Liver (tissue), 9 donors: Measurements from ENCODE around the gene KRTAP1-3. TPM values are rescaled to one million over a fixed set of nuclear protein-coding genes. Genes with fewer than 3 reads are reported as not detected.

Experiments
- DNase-seq: peaks from one replicate; pipeline ENCODE4 v3.0.0-alpha.2; 2017; ENCODE audit warnings: low spot score
- H3K27ac ChIP-seq, 2 donors: one replicate each; pipeline ENCODE4 v1.7.0; 2013; ENCODE audit warnings: inconsistent platforms in 2 of 2, low read length in 2 of 2, control low read depth in 1 of 2, low read depth in 1 of 2, mild to moderate bottlenecking in 1 of 2
- H3K27me3 ChIP-seq, 4 donors: one replicate each; pipeline versions ENCODE4 v1.6.1 to v1.7.0; 2013; ENCODE audit warnings: low read length in 3 of 4, inconsistent platforms in 1 of 4, mild to moderate bottlenecking in 1 of 4, moderate library complexity in 1 of 4; ENCODE audit not compliant: control insufficient read depth in 4 of 4, insufficient read depth in 4 of 4
- H3K36me3 ChIP-seq, 4 donors: one replicate each; pipeline versions ENCODE4 v1.6.1 to v1.7.0; 2013; ENCODE audit warnings: low read length in 3 of 4, mild to moderate bottlenecking in 3 of 4, low read depth in 1 of 4, moderate library complexity in 1 of 4; ENCODE audit not compliant: control insufficient read depth in 4 of 4, insufficient read depth in 3 of 4
- H3K4me1 ChIP-seq, 4 donors: one replicate each; pipeline versions ENCODE4 v1.6.1 to v1.7.0; 2013; ENCODE audit warnings: low read length in 3 of 4, mild to moderate bottlenecking in 3 of 4, moderate library complexity in 1 of 4; ENCODE audit not compliant: control insufficient read depth in 4 of 4, insufficient read depth in 4 of 4
- H3K4me3 ChIP-seq, 3 donors: one replicate each; pipeline versions ENCODE4 v1.6.1 to v1.7.0; 2013; ENCODE audit warnings: low read length in 3 of 3, control low read depth in 1 of 3, low read depth in 1 of 3, mild to moderate bottlenecking in 1 of 3
- H3K9ac ChIP-seq, 2 donors: one replicate each; pipeline ENCODE4 v1.7.0; 2013; ENCODE audit warnings: low read length in 2 of 2, mild to moderate bottlenecking in 2 of 2, moderate library complexity in 2 of 2, control low read depth in 1 of 2, low read depth in 1 of 2
- H3K9me3 ChIP-seq, 4 donors: one replicate each; pipeline versions ENCODE4 v1.6.1 to v1.7.0; 2013; ENCODE audit warnings: low read length in 3 of 4; ENCODE audit not compliant: control insufficient read depth in 4 of 4
- EGR1 ChIP-seq, 2 donors: IDR thresholded peaks; 2 replicates each; pipeline ENCODE4 v1.6.1; 2016 to 2018; ENCODE audit warnings: antibody characterized with exemption in 2 of 2, low read depth in 2 of 2
- FOXA1 ChIP-seq: IDR thresholded peaks from 2 replicates; pipeline ENCODE4 v1.6.1; 2016; ENCODE audit warnings: antibody characterized with exemption
- FOXA2 ChIP-seq: IDR thresholded peaks from 2 replicates; pipeline ENCODE4 v1.6.1; 2016; ENCODE audit warnings: antibody characterized with exemption
- GABPA ChIP-seq, 2 donors: IDR thresholded peaks in 1 of 2; conservative IDR thresholded peaks in 1 of 2; 2 replicates each; pipeline ENCODE4 v1.6.1; 2016; ENCODE audit warnings: antibody characterized with exemption in 2 of 2, mild to moderate bottlenecking in 1 of 2, moderate library complexity in 1 of 2
- HNF4A ChIP-seq, 2 donors: conservative IDR thresholded peaks; 2 replicates each; pipeline ENCODE4 v1.6.1; 2016; ENCODE audit warnings: antibody characterized with exemption in 2 of 2, mild to moderate bottlenecking in 2 of 2
- HNF4G ChIP-seq: IDR thresholded peaks from 2 replicates; pipeline ENCODE4 v1.6.1; 2016; ENCODE audit warnings: antibody characterized with exemption
- JUND ChIP-seq, 2 donors: IDR thresholded peaks; 2 replicates each; pipeline ENCODE4 v1.6.1; 2016; ENCODE audit warnings: antibody characterized with exemption in 2 of 2
- NR2F2 ChIP-seq: IDR thresholded peaks from 2 replicates; pipeline ENCODE4 v1.6.1; 2016; ENCODE audit warnings: antibody characterized with exemption
- RAD21 ChIP-seq, 2 donors: IDR thresholded peaks; 2 replicates each; pipeline ENCODE4 v1.6.1; 2016; ENCODE audit warnings: antibody characterized with exemption in 2 of 2, mild to moderate bottlenecking in 2 of 2
- RXRA ChIP-seq, 2 donors: IDR thresholded peaks; 2 replicates each; pipeline ENCODE4 v1.6.1; 2017 to 2018; ENCODE audit warnings: antibody characterized with exemption in 2 of 2, mild to moderate bottlenecking in 1 of 2
- SP1 ChIP-seq: IDR thresholded peaks from 2 replicates; pipeline ENCODE4 v1.6.1; 2018; ENCODE audit warnings: antibody characterized with exemption, mild to moderate bottlenecking
- TAF1 ChIP-seq: conservative IDR thresholded peaks from 2 replicates; pipeline ENCODE4 v1.6.1; 2016; ENCODE audit warnings: antibody characterized with exemption, mild to moderate bottlenecking
- YY1 ChIP-seq: IDR thresholded peaks from 2 replicates; pipeline ENCODE4 v1.6.1; 2016; ENCODE audit warnings: antibody characterized with exemption, mild to moderate bottlenecking
- WGBS: extraction: QIAGEN DNeasy Blood & Tissue Kit; methylation state at CpG from one replicate; pipeline ENCODE4 v1.1.7; 2013; 5-methylcytosine and 5-hydroxymethylcytosine counted together
- polyA plus RNA-seq, 2 donors: library from polyadenylated mRNA; stranded (reverse) in 1 of 2; unstranded in 1 of 2; fragments of 200-250 nt in 1 of 2; fragments of >200 nt in 1 of 2; fragmentation: Nextera tagmentation in 1 of 2; extraction: Ambion mirVana in 1 of 2; gene quantifications; one replicate each; pipeline versions ENCODE4 v1.2.1 to v1.2.3, GENCODE V29; 2013 to 2015
- total RNA-seq, 2 donors: library from RNA; depleted of rRNA; stranded (reverse); fragments of >200 nt; gene quantifications; one replicate each; pipeline ENCODE4 v1.2.3, GENCODE V29; 2014
- TF ChIP-seq, protein P1 (sequence below): IDR thresholded peaks from 2 replicates; pipeline ENCODE4 v1.6.1; 2016; ENCODE audit warnings: antibody characterized with exemption
- TF ChIP-seq, protein P2 (sequence below): fragments of 150-350 bp; IDR thresholded peaks from 2 replicates; pipeline ENCODE4 v1.5.1; 2017; ENCODE audit warnings: improper control_type of control experiment, low read depth, low read length; ENCODE audit not compliant: missing input control
- TF ChIP-seq, protein P3 (sequence below): IDR thresholded peaks from 2 replicates; pipeline ENCODE4 v1.6.1; 2016; ENCODE audit warnings: antibody characterized with exemption
- TF ChIP-seq, protein P4 (sequence below): IDR thresholded peaks from 2 replicates; pipeline ENCODE4 v1.6.1; 2016; ENCODE audit warnings: antibody characterized with exemption, mild to moderate bottlenecking
- TF ChIP-seq, protein P5 (sequence below): IDR thresholded peaks from 2 replicates; pipeline ENCODE4 v1.6.1; 2016; ENCODE audit warnings: antibody characterized with exemption
- donor health status: healthy.
- donor health status: healthy.
- donor health status: healthy.
- donor health status: healthy.
- donor health status: healthy.

The KRTAP1-3 gene
- total and polyA plus RNA-seq, 4 donors = not detected

DNA sequence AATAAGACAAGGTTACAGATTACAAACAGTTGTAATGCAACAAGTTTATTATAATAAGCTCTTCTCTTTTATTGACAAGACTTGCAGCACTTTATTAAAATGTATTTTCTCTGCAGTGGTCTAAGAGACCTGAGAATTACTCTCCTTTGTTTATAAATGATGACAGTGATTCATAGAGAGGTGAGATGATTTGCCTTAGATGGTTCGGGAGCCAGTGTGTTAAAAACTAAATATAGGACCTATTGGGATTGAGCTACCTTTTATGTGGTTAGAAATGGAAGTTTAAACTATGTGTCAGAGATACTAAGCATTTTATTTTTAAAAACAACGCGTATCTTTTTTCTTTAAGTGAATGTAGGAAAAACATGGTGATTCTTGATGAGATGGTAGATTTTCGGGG lies 37.8 kb downstream of the KRTAP1-3 start (continued):
- TF ChIP-seq, protein P1, sequence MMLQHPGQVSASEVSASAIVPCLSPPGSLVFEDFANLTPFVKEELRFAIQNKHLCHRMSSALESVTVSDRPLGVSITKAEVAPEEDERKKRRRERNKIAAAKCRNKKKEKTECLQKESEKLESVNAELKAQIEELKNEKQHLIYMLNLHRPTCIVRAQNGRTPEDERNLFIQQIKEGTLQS = no peak
- TF ChIP-seq, protein P2, sequence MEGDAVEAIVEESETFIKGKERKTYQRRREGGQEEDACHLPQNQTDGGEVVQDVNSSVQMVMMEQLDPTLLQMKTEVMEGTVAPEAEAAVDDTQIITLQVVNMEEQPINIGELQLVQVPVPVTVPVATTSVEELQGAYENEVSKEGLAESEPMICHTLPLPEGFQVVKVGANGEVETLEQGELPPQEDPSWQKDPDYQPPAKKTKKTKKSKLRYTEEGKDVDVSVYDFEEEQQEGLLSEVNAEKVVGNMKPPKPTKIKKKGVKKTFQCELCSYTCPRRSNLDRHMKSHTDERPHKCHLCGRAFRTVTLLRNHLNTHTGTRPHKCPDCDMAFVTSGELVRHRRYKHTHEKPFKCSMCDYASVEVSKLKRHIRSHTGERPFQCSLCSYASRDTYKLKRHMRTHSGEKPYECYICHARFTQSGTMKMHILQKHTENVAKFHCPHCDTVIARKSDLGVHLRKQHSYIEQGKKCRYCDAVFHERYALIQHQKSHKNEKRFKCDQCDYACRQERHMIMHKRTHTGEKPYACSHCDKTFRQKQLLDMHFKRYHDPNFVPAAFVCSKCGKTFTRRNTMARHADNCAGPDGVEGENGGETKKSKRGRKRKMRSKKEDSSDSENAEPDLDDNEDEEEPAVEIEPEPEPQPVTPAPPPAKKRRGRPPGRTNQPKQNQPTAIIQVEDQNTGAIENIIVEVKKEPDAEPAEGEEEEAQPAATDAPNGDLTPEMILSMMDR = no peak
- no peak for TF ChIP-seq HNF4G

DNA sequence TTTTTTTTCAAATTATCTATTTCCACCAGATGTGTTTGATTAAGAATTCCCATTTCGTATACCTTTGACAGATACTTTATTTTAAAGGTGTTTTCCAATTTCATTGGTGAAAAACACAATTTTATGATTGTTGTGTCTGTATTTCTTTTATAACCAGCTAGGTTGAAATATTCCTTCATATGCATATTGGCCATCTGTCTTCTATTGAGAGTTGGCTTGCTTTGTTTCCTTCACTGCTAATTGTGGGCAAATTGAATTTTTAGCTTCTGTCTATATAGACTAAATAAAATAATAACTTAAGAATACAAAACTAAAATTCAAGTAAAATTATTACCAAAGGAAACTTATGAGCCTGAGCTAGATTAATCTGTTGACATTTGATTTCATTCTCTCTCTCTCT lies 39.6 kb downstream of the KRTAP1-3 start:
- no peaks in the 10 kb centered on the region for H3K36me3 ChIP-seq
- TF ChIP-seq JUND (IDR thresholded peaks at IDR 0.05) (no peak), YY1 (no peak), FOXA2 (no peak), RAD21 (IDR thresholded peaks at IDR 0.05) (no peak), FOXA1 (no peak), EGR1 (IDR thresholded peaks at IDR 0.05; ENCODE audit: low read depth in 2 of 2) (no peak), RXRA (IDR thresholded peaks at IDR 0.05) (no peak), TAF1 (no peak), SP1 (no peak), HNF4A (conservative IDR thresholded peaks at IDR 0.05) (no peak), GABPA (IDR thresholded peaks at IDR 0.05 in 1 of 2, conservative IDR thresholded peaks at IDR 0.05 in 1 of 2) (no peak), NR2F2 (no peak)
- TF ChIP-seq, protein P2 = no peak
- TF ChIP-seq, protein P3, sequence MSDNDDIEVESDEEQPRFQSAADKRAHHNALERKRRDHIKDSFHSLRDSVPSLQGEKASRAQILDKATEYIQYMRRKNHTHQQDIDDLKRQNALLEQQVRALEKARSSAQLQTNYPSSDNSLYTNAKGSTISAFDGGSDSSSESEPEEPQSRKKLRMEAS = no peak
- TF ChIP-seq, protein P4, sequence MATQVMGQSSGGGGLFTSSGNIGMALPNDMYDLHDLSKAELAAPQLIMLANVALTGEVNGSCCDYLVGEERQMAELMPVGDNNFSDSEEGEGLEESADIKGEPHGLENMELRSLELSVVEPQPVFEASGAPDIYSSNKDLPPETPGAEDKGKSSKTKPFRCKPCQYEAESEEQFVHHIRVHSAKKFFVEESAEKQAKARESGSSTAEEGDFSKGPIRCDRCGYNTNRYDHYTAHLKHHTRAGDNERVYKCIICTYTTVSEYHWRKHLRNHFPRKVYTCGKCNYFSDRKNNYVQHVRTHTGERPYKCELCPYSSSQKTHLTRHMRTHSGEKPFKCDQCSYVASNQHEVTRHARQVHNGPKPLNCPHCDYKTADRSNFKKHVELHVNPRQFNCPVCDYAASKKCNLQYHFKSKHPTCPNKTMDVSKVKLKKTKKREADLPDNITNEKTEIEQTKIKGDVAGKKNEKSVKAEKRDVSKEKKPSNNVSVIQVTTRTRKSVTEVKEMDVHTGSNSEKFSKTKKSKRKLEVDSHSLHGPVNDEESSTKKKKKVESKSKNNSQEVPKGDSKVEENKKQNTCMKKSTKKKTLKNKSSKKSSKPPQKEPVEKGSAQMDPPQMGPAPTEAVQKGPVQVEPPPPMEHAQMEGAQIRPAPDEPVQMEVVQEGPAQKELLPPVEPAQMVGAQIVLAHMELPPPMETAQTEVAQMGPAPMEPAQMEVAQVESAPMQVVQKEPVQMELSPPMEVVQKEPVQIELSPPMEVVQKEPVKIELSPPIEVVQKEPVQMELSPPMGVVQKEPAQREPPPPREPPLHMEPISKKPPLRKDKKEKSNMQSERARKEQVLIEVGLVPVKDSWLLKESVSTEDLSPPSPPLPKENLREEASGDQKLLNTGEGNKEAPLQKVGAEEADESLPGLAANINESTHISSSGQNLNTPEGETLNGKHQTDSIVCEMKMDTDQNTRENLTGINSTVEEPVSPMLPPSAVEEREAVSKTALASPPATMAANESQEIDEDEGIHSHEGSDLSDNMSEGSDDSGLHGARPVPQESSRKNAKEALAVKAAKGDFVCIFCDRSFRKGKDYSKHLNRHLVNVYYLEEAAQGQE = no peak
- TF ChIP-seq, protein P1 = no peak
- TF ChIP-seq, protein P5, sequence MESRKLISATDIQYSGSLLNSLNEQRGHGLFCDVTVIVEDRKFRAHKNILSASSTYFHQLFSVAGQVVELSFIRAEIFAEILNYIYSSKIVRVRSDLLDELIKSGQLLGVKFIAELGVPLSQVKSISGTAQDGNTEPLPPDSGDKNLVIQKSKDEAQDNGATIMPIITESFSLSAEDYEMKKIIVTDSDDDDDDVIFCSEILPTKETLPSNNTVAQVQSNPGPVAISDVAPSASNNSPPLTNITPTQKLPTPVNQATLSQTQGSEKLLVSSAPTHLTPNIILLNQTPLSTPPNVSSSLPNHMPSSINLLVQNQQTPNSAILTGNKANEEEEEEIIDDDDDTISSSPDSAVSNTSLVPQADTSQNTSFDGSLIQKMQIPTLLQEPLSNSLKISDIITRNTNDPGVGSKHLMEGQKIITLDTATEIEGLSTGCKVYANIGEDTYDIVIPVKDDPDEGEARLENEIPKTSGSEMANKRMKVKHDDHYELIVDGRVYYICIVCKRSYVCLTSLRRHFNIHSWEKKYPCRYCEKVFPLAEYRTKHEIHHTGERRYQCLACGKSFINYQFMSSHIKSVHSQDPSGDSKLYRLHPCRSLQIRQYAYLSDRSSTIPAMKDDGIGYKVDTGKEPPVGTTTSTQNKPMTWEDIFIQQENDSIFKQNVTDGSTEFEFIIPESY = no peak
- 8% methylated on average over 1 of the region's 1 CpG for WGBS
- H3K9ac ChIP-seq = no peak overlapping the region
- no peak overlapping the region for H3K27ac ChIP-seq
- H3K4me1 ChIP-seq = no peaks in the 10 kb centered on the region
- H3K27me3 ChIP-seq = peaks cover 0 to 11% (median 0%) of the 10 kb centered on the region in 4 donors
- H3K4me3 ChIP-seq = no peak overlapping the region
- H3K9me3 ChIP-seq = no peaks in the 10 kb centered on the region
- DNase-seq = no peak
